Lung (tissue), 12 donors: Measurements from ENCODE around the gene KCNK18. TPM values are rescaled to one million over a fixed set of nuclear protein-coding genes. Genes with fewer than 3 reads are reported as not detected.

Experiments used
- ATAC-seq: fragments of 200-7000 bp; cut with Tn5 transposase; one replicate; pipeline ENCODE4 v1.9.1; 2020; ENCODE audit warnings: moderate number of reproducible peaks; ENCODE audit not compliant: insufficient read depth, low FRiP score
- DNase-seq, 3 donors: peaks; one replicate each; pipeline ENCODE4 v3.0.0-alpha.2; 2013 to 2017
- H3K27ac ChIP-seq, 2 donors: one replicate each; pipeline ENCODE4 v1.5.1; 2013; ENCODE audit warnings: mild to moderate bottlenecking in 2 of 2, moderate library complexity in 2 of 2, control low read depth in 1 of 2, inconsistent platforms in 1 of 2, low read depth in 1 of 2, low read length in 1 of 2
- H3K27me3 ChIP-seq, 3 donors: one replicate each; pipeline ENCODE4 v1.5.1; 2013; ENCODE audit warnings: low read length in 2 of 3; ENCODE audit not compliant: control insufficient read depth in 3 of 3, insufficient read depth in 3 of 3
- H3K36me3 ChIP-seq, 4 donors: one replicate each; pipeline ENCODE4 v1.5.1; 2013; ENCODE audit warnings: low read length in 4 of 4, mild to moderate bottlenecking in 1 of 4, moderate library complexity in 1 of 4; ENCODE audit not compliant: control insufficient read depth in 4 of 4, insufficient read depth in 4 of 4
- H3K4me1 ChIP-seq, 5 donors: one replicate each; pipeline ENCODE4 v1.5.1; 2013; ENCODE audit warnings: low read length in 5 of 5, mild to moderate bottlenecking in 2 of 5, moderate library complexity in 1 of 5; ENCODE audit not compliant: control insufficient read depth in 5 of 5, insufficient read depth in 5 of 5
- H3K4me3 ChIP-seq: one replicate; pipeline ENCODE4 v1.5.1; 2013; ENCODE audit warnings: mild to moderate bottlenecking, control low read depth, moderate library complexity
- H3K9ac ChIP-seq, 2 donors: one replicate each; pipeline ENCODE4 v1.5.1; 2013; ENCODE audit warnings: low read length in 2 of 2, control low read depth in 1 of 2; ENCODE audit not compliant: insufficient read depth in 1 of 2
- H3K9me3 ChIP-seq, 4 donors: one replicate each; pipeline ENCODE4 v1.5.1; 2013; ENCODE audit warnings: low read length in 3 of 4, mild to moderate bottlenecking in 1 of 4, moderate library complexity in 1 of 4; ENCODE audit not compliant: control insufficient read depth in 4 of 4, insufficient read depth in 3 of 4
- CTCF ChIP-seq: IDR thresholded peaks from 2 replicates; pipeline ENCODE4 v1.5.1; 2012; ENCODE audit warnings: mild to moderate bottlenecking; ENCODE audit errors: control extremely low read depth, extremely low read depth
- WGBS, 2 donors: extraction: QIAGEN DNeasy Blood & Tissue Kit; methylation state at CpG; one replicate each; pipeline ENCODE4 v1.1.7; 2013; 5-methylcytosine and 5-hydroxymethylcytosine counted together
- polyA plus RNA-seq, 2 donors: library from polyadenylated mRNA; stranded (reverse); fragments of 200-250 nt; gene quantifications; one replicate each; pipeline ENCODE4 v1.2.1, GENCODE V29; 2013
- total RNA-seq, 2 donors: library from RNA; depleted of rRNA in 1 of 2; stranded (reverse); fragments of >200 nt in 1 of 2; gene quantifications; one replicate each; pipeline ENCODE4 v1.2.1, GENCODE V29; 2014 to 2021
- donor health status: control.
- donor health status: control.
- donor health status: Bipolar disorder and iron deficiency.
- donor health status: healthy.
- donor health status: DM: yes; HTN: yes; CAD: no.

Gene KCNK18
- total and polyA plus RNA-seq, 4 donors: not detected

DNA sequence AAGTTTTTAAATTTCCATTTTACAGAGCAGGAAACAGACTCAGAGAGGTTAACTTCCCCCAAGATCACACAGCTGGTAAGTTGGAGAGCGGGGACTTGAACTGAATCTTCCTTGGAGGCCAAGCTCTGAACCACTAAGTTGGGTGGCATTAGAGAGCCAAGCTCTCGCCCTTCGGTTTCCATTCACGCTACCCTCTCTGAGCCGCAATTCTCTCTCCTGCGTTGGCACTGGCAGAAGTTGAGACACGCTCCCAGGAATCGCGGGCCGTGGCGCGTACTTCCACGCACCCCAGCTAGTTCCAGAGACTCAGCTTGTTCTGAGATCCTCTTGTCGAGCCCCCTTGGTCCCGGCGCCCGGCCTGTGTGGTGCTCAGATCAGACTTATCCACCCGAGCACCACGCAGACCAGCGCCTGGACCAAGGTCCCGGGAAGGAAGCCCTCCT, 29.9 kb upstream of the KCNK18 start:
- no peak for ATAC-seq
- Histone ChIP-seq H3K27ac (no peak overlapping the region), H3K4me3 (no peak overlapping the region), H3K9me3 (peaks cover 0 to 9% (median 0%) of the 10 kb centered on the region in 4 donors), H3K4me1 (peaks cover 0 to 23% (median 4%) of the 10 kb centered on the region in 5 donors), H3K27me3 (peaks cover 3 to 94% (median 87%) of the 10 kb centered on the region in 3 donors), H3K9ac (no peak overlapping the region), H3K36me3 (no peaks in the 10 kb centered on the region)
- no peak for DNase-seq
- WGBS, 2 donors: 9 to 14% methylated on average over 21 of the region's 21 CpGs
- TF ChIP-seq CTCF: no peak

- no peak overlapping the region for H3K27ac ChIP-seq
- peaks cover 0 to 20% (median 4%) of the 10 kb centered on the region in 5 donors for H3K4me1 ChIP-seq
- H3K9me3 ChIP-seq: peaks cover 0 to 9% (median 0%) of the 10 kb centered on the region in 4 donors
- peaks cover 3 to 90% (median 90%) of the 10 kb centered on the region in 3 donors for H3K27me3 ChIP-seq
- H3K36me3 ChIP-seq: no peaks in the 10 kb centered on the region
- H3K4me3 ChIP-seq: no peak overlapping the region
- H3K9ac ChIP-seq: no peak overlapping the region
- peak; percentile 28 for TF ChIP-seq CTCF
- WGBS, 2 donors: 3 to 4% methylated on average over 57 to 75 of the region's 75 CpGs
- ATAC-seq (peak; percentile 92), DNase-seq (peak; percentile 40 to 70 (median 58))
Measured at GRCh38 chr10:117167789-117168674, 29.3 kb upstream of the KCNK18 start.

- H3K36me3 ChIP-seq: no peaks in the 10 kb centered on the region
- H3K9me3 ChIP-seq: peaks cover 0 to 7% (median 0%) of the 10 kb centered on the region in 4 donors
- no peak overlapping the region for H3K27ac ChIP-seq
- no peak for ATAC-seq
- no peak overlapping the region for H3K4me3 ChIP-seq
- no peak overlapping the region for H3K9ac ChIP-seq
- H3K4me1 ChIP-seq: peaks cover 0 to 14% (median 4%) of the 10 kb centered on the region in 5 donors
- H3K27me3 ChIP-seq: peaks cover 3 to 92% (median 90%) of the 10 kb centered on the region in 3 donors
- DNase-seq: no peak
- WGBS, 2 donors: 5 to 8% methylated on average over 23 to 25 of the region's 25 CpGs
- TF ChIP-seq CTCF: no peak
Measured at GRCh38 chr10:117168729-117169128, 28.6 kb upstream of the KCNK18 start.
